ENCODE results near the gene NSUN7. TPM values are rescaled to one million over a fixed set of nuclear protein-coding genes. Genes with fewer than 3 reads are reported as not detected.

NSUN7 gene
- total and polyA plus RNA-seq, 4 donors = 0.21 to 4.5 (median 1.3) TPM

DNA sequence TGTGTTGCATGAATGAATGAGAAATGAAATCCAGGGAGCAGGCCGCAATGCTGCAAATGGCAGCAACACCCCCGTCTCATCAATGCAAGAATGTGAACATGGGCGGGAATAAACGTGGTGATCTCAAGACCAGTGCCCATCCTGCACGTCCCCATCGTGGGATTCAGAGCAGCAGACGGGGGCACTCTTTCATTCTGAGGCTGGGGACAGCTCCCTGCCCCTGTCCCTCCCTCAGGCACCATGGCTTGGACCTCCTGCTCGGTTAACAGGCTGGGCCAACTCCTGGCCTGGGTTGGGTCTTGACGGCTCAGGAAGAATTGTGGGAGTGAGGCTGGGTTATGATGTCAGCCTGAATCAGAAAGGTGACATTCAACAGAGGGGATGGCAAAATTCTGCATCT is 78.9 kb downstream of the NSUN7 start (continued):
- TF ChIP-seq, protein P1, sequence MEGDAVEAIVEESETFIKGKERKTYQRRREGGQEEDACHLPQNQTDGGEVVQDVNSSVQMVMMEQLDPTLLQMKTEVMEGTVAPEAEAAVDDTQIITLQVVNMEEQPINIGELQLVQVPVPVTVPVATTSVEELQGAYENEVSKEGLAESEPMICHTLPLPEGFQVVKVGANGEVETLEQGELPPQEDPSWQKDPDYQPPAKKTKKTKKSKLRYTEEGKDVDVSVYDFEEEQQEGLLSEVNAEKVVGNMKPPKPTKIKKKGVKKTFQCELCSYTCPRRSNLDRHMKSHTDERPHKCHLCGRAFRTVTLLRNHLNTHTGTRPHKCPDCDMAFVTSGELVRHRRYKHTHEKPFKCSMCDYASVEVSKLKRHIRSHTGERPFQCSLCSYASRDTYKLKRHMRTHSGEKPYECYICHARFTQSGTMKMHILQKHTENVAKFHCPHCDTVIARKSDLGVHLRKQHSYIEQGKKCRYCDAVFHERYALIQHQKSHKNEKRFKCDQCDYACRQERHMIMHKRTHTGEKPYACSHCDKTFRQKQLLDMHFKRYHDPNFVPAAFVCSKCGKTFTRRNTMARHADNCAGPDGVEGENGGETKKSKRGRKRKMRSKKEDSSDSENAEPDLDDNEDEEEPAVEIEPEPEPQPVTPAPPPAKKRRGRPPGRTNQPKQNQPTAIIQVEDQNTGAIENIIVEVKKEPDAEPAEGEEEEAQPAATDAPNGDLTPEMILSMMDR (IDR thresholded peaks at IDR 0.05; ENCODE audit: low read depth, low read length, missing input control) = no peak

DNA sequence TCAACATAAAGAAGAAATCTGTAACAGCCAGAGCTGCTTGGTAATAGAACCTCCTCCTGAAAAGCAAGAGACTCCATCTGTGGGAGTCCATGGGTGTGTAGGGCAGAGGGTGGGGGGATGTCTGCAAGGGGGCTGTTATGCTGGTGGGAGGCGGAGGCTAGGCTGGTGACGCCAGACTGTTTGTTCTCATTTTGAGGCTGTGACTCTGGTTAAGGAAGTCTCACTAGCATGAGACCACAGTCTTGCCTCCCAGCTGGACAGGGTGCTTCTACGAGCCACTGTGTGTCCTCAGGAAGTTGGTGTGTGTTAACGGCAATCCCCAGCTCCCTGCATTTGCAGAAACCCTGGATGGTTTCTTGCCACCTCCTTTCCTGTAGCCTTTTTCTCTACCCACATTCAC is 79.8 kb downstream of the NSUN7 start:
- DNase-seq (ENCODE audit: low spot score) = no peak
- no peaks in the 10 kb centered on the region for H3K4me1 ChIP-seq (ENCODE audit: control insufficient read depth in 4 of 4, insufficient read depth in 4 of 4, low read length in 3 of 4)
- H3K4me3 ChIP-seq (ENCODE audit: low read depth in 1 of 3, low read length in 3 of 3) = no peak overlapping the region
- no peaks in the 10 kb centered on the region for H3K27me3 ChIP-seq (ENCODE audit: control insufficient read depth in 4 of 4, insufficient read depth in 4 of 4, low read length in 3 of 4)
- 80% methylated on average over 4 of the region's 4 CpGs for WGBS
- TF ChIP-seq RAD21 (IDR thresholded peaks at IDR 0.05) = no peak
- no peak for TF ChIP-seq JUND (IDR thresholded peaks at IDR 0.05)
- TF ChIP-seq HNF4A (conservative IDR thresholded peaks at IDR 0.05) = no peak
- no peak for TF ChIP-seq FOXA1 (IDR thresholded peaks at IDR 0.05)
- TF ChIP-seq, protein P2, sequence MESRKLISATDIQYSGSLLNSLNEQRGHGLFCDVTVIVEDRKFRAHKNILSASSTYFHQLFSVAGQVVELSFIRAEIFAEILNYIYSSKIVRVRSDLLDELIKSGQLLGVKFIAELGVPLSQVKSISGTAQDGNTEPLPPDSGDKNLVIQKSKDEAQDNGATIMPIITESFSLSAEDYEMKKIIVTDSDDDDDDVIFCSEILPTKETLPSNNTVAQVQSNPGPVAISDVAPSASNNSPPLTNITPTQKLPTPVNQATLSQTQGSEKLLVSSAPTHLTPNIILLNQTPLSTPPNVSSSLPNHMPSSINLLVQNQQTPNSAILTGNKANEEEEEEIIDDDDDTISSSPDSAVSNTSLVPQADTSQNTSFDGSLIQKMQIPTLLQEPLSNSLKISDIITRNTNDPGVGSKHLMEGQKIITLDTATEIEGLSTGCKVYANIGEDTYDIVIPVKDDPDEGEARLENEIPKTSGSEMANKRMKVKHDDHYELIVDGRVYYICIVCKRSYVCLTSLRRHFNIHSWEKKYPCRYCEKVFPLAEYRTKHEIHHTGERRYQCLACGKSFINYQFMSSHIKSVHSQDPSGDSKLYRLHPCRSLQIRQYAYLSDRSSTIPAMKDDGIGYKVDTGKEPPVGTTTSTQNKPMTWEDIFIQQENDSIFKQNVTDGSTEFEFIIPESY (IDR thresholded peaks at IDR 0.05) = no peak
- no peaks in the 10 kb centered on the region for H3K9me3 ChIP-seq (ENCODE audit: control insufficient read depth in 4 of 4, low read length in 3 of 4)
- H3K9ac ChIP-seq (ENCODE audit: low read depth in 1 of 2, low read length in 2 of 2) = no peak overlapping the region
- H3K27ac ChIP-seq (ENCODE audit: low read depth in 1 of 2, low read length in 2 of 2) = no peak overlapping the region
- H3K36me3 ChIP-seq (ENCODE audit: control insufficient read depth in 4 of 4, insufficient read depth in 3 of 4, low read depth in 1 of 4, low read length in 3 of 4) = peaks cover 0 to 36% (median 12%) of the 10 kb centered on the region in 4 donors

DNA sequence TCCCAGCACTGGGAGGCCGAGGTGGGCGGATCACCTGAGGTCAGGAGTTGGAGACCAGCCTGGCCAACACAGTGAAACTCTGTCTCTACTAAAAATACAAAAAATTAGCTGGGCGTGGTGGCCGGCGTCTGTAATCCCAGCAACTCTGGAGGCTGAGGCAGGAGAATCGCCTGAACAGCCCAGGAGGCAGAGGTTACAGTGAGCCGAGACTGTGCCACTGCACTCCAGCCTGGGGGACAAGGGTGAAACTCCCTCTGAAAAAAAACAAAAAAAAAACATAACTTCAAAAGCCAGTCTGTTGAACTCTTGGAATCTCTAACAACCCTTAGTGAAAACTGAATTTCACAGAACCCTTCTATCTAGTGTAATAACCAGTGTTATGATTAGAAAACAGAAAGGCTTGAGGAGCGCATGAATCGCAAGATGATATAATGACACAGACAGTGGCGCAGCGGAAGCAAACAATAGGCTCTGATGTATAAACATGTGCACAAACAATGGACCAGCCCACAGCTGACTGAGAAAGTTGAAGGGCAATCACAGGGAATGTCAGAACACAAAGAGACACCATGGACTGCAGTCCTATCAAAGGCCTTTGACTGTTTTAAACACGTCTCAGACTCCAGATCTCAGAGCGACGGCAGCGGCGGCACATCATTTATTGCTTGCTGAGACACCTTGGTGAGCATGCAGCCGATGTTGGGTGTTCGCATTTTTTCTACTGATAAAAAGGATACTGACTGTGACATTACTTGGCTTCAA is 81.6 kb downstream of the NSUN7 start:
- TF ChIP-seq HNF4A (conservative IDR thresholded peaks at IDR 0.05) (no peak), SP1 (IDR thresholded peaks at IDR 0.05) (no peak), HNF4G (IDR thresholded peaks at IDR 0.05) (no peak)
- TF ChIP-seq, protein P1 (IDR thresholded peaks at IDR 0.05; ENCODE audit: low read depth, low read length, missing input control) = no peak
- TF ChIP-seq, protein P3, sequence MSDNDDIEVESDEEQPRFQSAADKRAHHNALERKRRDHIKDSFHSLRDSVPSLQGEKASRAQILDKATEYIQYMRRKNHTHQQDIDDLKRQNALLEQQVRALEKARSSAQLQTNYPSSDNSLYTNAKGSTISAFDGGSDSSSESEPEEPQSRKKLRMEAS (IDR thresholded peaks at IDR 0.05) = no peak
- TF ChIP-seq, protein P4, sequence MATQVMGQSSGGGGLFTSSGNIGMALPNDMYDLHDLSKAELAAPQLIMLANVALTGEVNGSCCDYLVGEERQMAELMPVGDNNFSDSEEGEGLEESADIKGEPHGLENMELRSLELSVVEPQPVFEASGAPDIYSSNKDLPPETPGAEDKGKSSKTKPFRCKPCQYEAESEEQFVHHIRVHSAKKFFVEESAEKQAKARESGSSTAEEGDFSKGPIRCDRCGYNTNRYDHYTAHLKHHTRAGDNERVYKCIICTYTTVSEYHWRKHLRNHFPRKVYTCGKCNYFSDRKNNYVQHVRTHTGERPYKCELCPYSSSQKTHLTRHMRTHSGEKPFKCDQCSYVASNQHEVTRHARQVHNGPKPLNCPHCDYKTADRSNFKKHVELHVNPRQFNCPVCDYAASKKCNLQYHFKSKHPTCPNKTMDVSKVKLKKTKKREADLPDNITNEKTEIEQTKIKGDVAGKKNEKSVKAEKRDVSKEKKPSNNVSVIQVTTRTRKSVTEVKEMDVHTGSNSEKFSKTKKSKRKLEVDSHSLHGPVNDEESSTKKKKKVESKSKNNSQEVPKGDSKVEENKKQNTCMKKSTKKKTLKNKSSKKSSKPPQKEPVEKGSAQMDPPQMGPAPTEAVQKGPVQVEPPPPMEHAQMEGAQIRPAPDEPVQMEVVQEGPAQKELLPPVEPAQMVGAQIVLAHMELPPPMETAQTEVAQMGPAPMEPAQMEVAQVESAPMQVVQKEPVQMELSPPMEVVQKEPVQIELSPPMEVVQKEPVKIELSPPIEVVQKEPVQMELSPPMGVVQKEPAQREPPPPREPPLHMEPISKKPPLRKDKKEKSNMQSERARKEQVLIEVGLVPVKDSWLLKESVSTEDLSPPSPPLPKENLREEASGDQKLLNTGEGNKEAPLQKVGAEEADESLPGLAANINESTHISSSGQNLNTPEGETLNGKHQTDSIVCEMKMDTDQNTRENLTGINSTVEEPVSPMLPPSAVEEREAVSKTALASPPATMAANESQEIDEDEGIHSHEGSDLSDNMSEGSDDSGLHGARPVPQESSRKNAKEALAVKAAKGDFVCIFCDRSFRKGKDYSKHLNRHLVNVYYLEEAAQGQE (IDR thresholded peaks at IDR 0.05) = no peak
- Histone ChIP-seq H3K27ac (ENCODE audit: low read depth in 1 of 2, low read length in 2 of 2) (no peak overlapping the region), H3K27me3 (ENCODE audit: control insufficient read depth in 4 of 4, insufficient read depth in 4 of 4, low read length in 3 of 4) (no peaks in the 10 kb centered on the region), H3K36me3 (ENCODE audit: control insufficient read depth in 4 of 4, insufficient read depth in 3 of 4, low read depth in 1 of 4, low read length in 3 of 4) (peaks cover 0 to 26% (median 7%) of the 10 kb centered on the region in 4 donors), H3K4me1 (ENCODE audit: control insufficient read depth in 4 of 4, insufficient read depth in 4 of 4, low read length in 3 of 4) (no peaks in the 10 kb centered on the region), H3K9ac (ENCODE audit: low read depth in 1 of 2, low read length in 2 of 2) (no peak overlapping the region), H3K9me3 (ENCODE audit: control insufficient read depth in 4 of 4, low read length in 3 of 4) (no peaks in the 10 kb centered on the region), H3K4me3 (ENCODE audit: low read depth in 1 of 3, low read length in 3 of 3) (no peak overlapping the region)
- DNase-seq (ENCODE audit: low spot score) = no peak
- 95% methylated on average over 18 of the region's 18 CpGs for WGBS
